Sigmoid colon (tissue), 7 donors: ENCODE measurements around the gene DAAM1. TPM values are rescaled to one million over a fixed set of nuclear protein-coding genes. Genes with fewer than 3 reads are reported as not detected.

Experiments
- DNase-seq: peaks from one replicate; pipeline ENCODE4 v3.0.0-alpha.2; 2019
- H3K27ac ChIP-seq, 4 donors: fragments of 200-600 bp; sonication (generic); one replicate each; pipeline ENCODE4 v1.5.1; 2016 to 2019; ENCODE audit warnings: mild to moderate bottlenecking in 1 of 4
- H3K27me3 ChIP-seq, 3 donors: fragments of 200-600 bp; sonication (generic); one replicate each; pipeline ENCODE4 v1.5.1; 2019; ENCODE audit warnings: mild to moderate bottlenecking in 1 of 3
- H3K36me3 ChIP-seq, 4 donors: fragments of 200-600 bp; sonication (generic); one replicate each; pipeline ENCODE4 v1.5.1; 2016 to 2019
- H3K4me1 ChIP-seq, 4 donors: fragments of 200-600 bp; sonication (generic); one replicate each; pipeline ENCODE4 v1.5.1; 2017 to 2019
- H3K4me3 ChIP-seq, 4 donors: fragments of 200-600 bp; sonication (generic); one replicate each; pipeline ENCODE4 v1.5.1; 2017 to 2019; ENCODE audit warnings: mild to moderate bottlenecking in 2 of 4, moderate library complexity in 1 of 4
- H3K9me3 ChIP-seq, 4 donors: fragments of 200-600 bp in 3 of 4; sonication (generic) in 3 of 4; one replicate each; pipeline versions ENCODE4 v1.5.1 to v1.6.1; 2013 to 2019
- EP300 ChIP-seq, 4 donors: sonication (generic); formaldehyde crosslinking; IDR thresholded peaks; one replicate each; pipeline ENCODE4 v1.6.1; 2017; ENCODE audit warnings: antibody characterized with exemption in 4 of 4
- POLR2A ChIP-seq, 2 donors: fragments of 450-650 bp; IDR thresholded peaks; one replicate each; pipeline ENCODE4 v1.6.1; 2016; ENCODE audit warnings: antibody characterized with exemption in 2 of 2, mild to moderate bottlenecking in 2 of 2, moderate library complexity in 2 of 2
- POLR2AphosphoS5 ChIP-seq, 4 donors: sonication (generic); formaldehyde crosslinking; IDR thresholded peaks; one replicate each; pipeline ENCODE4 v1.6.1; 2017; ENCODE audit warnings: antibody characterized with exemption in 4 of 4
- WGBS, 2 donors: extraction: QIAGEN DNeasy Blood & Tissue Kit; methylation state at CpG; one replicate each; pipeline ENCODE4 v1.1.7; 2013; 5-methylcytosine and 5-hydroxymethylcytosine counted together
- intact Hi-C: fragments of 100-400 bp; cut with DNase I; formaldehyde crosslinking; loops from one replicate; pipeline ENCODE4 v1.15.1; 2023
- polyA plus RNA-seq, 3 donors: library from polyadenylated mRNA; stranded (reverse); fragments of 200-250 nt; gene quantifications; one replicate each; pipeline ENCODE4 v1.2.3, GENCODE V29; 2013
- total RNA-seq, 4 donors: library from RNA; depleted of rRNA; stranded (reverse); fragments of >200 nt; gene quantifications; one replicate each; pipeline ENCODE4 v1.1.0, GENCODE V29; 2016
- TF ChIP-seq, protein P1 (sequence below), 4 experiments: fragments of 450-650 bp in 3 of 4; fragments of 200-600 bp in 1 of 4; IDR thresholded peaks; one replicate each; pipeline ENCODE4 v1.5.1; 2016 to 2019; ENCODE audit warnings: antibody characterized with exemption in 4 of 4, mild to moderate bottlenecking in 3 of 4, moderate library complexity in 2 of 4
- donor health status: healthy with polysubstance abuse.
- donor health status: Bipolar disorder and iron deficiency.
- donor health status: healthy.

DAAM1 gene
- total and polyA plus RNA-seq, 7 donors: 11.4 to 77.8 (median 47.5) TPM

DNA sequence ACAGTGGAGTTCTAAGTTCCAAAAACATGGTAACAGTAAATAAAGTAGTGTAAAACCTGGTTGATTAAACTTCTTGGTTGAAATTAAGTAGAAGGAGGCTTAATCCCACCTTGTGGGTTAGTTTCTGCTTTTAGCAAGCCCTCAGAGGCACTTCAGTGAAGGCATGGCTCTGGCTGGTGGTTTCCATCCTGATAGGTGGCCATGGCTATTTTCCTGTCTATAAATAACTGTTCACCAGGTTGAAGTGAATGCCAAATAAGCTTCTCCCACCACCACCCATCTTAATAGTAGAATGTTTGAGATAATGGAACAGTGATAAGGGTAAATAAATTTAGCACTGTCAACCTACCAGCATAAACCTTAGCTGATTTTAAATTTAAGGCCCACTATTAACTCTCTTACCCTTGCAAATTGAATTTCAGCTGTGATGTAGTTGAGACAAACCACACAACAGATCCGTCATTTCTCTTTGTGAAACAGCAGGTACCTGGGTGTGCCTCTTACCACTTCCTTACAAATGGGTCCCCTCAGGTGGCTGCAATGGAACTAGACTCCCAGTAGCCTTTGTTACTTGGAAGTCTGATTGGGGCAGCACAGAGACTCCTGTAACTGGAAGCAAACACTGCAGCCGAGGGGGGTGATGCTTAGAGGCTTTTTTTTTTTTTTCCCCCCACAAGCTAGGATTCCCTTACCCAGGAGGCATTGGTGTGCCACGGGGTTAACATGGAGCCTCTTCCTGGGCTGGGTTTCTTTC is 41.4 kb downstream of the DAAM1 start:
- no peak for TF ChIP-seq EP300 (IDR thresholded peaks at IDR 0.05)
- TF ChIP-seq POLR2A (IDR thresholded peaks at IDR 0.05): no peak
- TF ChIP-seq, protein P1, sequence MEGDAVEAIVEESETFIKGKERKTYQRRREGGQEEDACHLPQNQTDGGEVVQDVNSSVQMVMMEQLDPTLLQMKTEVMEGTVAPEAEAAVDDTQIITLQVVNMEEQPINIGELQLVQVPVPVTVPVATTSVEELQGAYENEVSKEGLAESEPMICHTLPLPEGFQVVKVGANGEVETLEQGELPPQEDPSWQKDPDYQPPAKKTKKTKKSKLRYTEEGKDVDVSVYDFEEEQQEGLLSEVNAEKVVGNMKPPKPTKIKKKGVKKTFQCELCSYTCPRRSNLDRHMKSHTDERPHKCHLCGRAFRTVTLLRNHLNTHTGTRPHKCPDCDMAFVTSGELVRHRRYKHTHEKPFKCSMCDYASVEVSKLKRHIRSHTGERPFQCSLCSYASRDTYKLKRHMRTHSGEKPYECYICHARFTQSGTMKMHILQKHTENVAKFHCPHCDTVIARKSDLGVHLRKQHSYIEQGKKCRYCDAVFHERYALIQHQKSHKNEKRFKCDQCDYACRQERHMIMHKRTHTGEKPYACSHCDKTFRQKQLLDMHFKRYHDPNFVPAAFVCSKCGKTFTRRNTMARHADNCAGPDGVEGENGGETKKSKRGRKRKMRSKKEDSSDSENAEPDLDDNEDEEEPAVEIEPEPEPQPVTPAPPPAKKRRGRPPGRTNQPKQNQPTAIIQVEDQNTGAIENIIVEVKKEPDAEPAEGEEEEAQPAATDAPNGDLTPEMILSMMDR (IDR thresholded peaks at IDR 0.05): no peak
- no peak for TF ChIP-seq POLR2AphosphoS5 (IDR thresholded peaks at IDR 0.05)
- DNase-seq: no peak
- Histone ChIP-seq H3K4me3 (no peak overlapping the region), H3K36me3 (no peaks in the 10 kb centered on the region), H3K4me1 (peaks cover 0 to 74% (median 58%) of the 10 kb centered on the region in 4 donors), H3K9me3 (no peaks in the 10 kb centered on the region), H3K27me3 (no peaks in the 10 kb centered on the region), H3K27ac (peak overlapping the region in 1 of 4 donors; percentile 63)
- intact Hi-C loops: no loop called here
- WGBS, 2 donors: 87 to 91% methylated on average over 3 of the region's 3 CpGs

DNA sequence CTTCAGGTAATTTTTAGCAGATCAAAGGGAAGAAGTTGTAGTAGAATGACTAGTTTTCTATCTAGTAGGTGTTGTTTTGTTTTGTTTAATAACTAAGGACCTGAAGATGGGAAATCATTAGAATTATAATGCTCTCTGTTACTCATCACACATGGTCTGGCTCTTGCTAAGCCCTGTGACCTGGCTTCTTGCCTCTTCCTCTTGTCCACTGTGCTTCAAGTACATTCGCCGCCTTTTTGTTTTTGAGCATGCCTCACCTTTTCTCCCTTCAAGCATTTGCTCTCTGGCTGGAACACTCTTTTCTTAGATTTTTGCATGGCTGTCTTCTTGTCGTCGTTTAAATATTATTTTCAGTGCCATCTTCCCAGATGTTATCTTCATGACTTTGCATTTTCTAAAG is 47.7 kb downstream of the DAAM1 start:
- intact Hi-C loops: no loop called here
- Histone ChIP-seq H3K27me3 (no peaks in the 10 kb centered on the region), H3K36me3 (no peaks in the 10 kb centered on the region), H3K4me1 (peaks cover 0 to 60% (median 46%) of the 10 kb centered on the region in 4 donors), H3K9me3 (no peaks in the 10 kb centered on the region), H3K27ac (peak overlapping the region in 2 of 4 donors; percentile 32 to 38), H3K4me3 (no peak overlapping the region)
- 87 to 94% methylated on average over 4 of the region's 4 CpGs for WGBS, 2 donors
- DNase-seq: peak; percentile 76
- TF ChIP-seq POLR2A (IDR thresholded peaks at IDR 0.05): no peak

DNA sequence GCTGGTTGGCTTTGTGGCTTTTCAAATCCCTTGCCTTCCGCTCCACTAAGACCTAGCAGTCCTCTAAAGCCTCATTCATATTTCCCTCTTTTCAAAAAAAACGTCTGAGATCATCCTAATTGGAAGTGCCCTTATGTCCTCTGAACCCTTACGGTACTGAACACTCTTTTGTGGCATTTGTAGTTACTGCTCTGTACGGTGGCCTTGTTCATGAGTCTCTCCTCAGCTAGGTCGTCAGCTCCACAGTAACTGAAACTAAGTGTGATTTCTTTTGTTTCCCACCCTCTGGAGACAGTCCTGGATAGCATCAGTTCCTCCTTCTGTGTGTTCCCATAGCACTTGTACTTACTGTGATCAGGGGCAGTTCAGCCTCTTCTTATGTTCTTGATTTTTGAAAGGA is 49.7 kb downstream of the DAAM1 start:
- Histone ChIP-seq H3K9me3 (no peaks in the 10 kb centered on the region), H3K4me1 (peaks cover 0 to 60% (median 54%) of the 10 kb centered on the region in 4 donors), H3K27ac (peak overlapping the region; percentile 14 to 61 (median 40)), H3K36me3 (no peaks in the 10 kb centered on the region), H3K27me3 (no peaks in the 10 kb centered on the region), H3K4me3 (no peak overlapping the region)
- no peak for DNase-seq
- intact Hi-C loops: no loop called here
- 31 to 70% methylated on average over 5 of the region's 5 CpGs for WGBS, 2 donors
- TF ChIP-seq, protein P1 (IDR thresholded peaks at IDR 0.05): no peak
- TF ChIP-seq EP300 (IDR thresholded peaks at IDR 0.05): no peak
- TF ChIP-seq POLR2AphosphoS5 (IDR thresholded peaks at IDR 0.05): peak in 1 of 4 donors; percentile 38
- no peak for TF ChIP-seq POLR2A (IDR thresholded peaks at IDR 0.05)

DNA sequence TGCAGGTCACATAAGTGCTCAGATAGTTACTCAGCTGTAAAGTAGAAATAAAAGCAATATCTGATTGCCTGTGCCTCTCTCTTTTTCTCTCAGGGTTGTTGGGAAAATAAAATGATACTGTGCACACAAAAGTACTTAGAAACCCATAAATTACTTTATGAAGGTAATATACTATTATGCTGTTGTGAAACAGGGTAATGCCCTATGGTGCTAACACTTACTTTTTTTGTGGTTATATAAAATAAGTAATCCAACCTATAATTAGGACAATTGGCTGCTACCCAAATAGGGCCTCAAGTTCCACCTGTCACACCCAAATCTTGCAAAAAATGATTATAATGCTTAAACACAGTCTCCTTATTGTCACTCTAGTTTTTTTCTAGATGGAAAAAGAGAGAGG is 50.6 kb downstream of the DAAM1 start:
- Histone ChIP-seq H3K27me3 (no peaks in the 10 kb centered on the region), H3K36me3 (no peaks in the 10 kb centered on the region), H3K27ac (peak overlapping the region in 3 of 4 donors; percentile 14 to 61 (median 38)), H3K9me3 (no peaks in the 10 kb centered on the region), H3K4me1 (peaks cover 0 to 60% (median 57%) of the 10 kb centered on the region in 4 donors), H3K4me3 (no peak overlapping the region)
- no peak for TF ChIP-seq EP300 (IDR thresholded peaks at IDR 0.05)
- TF ChIP-seq POLR2AphosphoS5 (IDR thresholded peaks at IDR 0.05): no peak
- TF ChIP-seq, protein P1 (IDR thresholded peaks at IDR 0.05): no peak
- TF ChIP-seq POLR2A (IDR thresholded peaks at IDR 0.05): no peak
- no peak for DNase-seq
- intact Hi-C loops: no loop called here

DNA sequence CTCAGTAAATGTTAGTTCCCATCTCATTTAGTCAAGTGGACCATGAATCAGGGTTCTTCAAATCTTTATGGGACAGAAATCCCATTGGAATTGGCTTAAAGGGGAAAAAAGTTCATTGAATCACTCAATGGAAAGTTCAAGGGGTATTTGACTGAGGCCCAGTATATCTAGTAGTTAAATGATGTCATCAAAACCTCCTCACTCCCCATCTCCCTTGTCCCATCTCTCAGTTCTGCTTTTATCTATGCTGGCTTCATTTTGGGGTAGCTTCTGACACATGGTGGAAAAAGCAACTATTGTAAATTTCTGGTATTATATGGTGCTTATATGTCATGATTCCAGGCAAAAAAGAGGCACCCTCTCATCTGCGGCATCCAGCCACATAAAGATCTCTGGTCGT is 51.9 kb downstream of the DAAM1 start:
- no peaks in the 10 kb centered on the region for H3K9me3 ChIP-seq
- WGBS, 2 donors: 95 to 98% methylated on average over 2 of the region's 2 CpGs
- no peaks in the 10 kb centered on the region for H3K36me3 ChIP-seq
- peaks cover 0 to 69% (median 60%) of the 10 kb centered on the region in 4 donors for H3K4me1 ChIP-seq
- TF ChIP-seq POLR2A (IDR thresholded peaks at IDR 0.05): no peak
- TF ChIP-seq, protein P1 (IDR thresholded peaks at IDR 0.05): no peak
- no peak for TF ChIP-seq EP300 (IDR thresholded peaks at IDR 0.05)
- no peak for TF ChIP-seq POLR2AphosphoS5 (IDR thresholded peaks at IDR 0.05)
- intact Hi-C loops: no loop called here
- no peak for DNase-seq
- H3K27ac ChIP-seq: peak overlapping the region in 2 of 4 donors; percentile 18 to 61
- no peak overlapping the region for H3K4me3 ChIP-seq
- no peaks in the 10 kb centered on the region for H3K27me3 ChIP-seq
